GM13977 (cell line): ENCODE data around the gene LAMC1.

Source experiments
- DNase-seq: peaks from one replicate; pipeline ENCODE4 v3.0.0; 2012; ENCODE audit warnings: low spot score
- in situ Hi-C: fragments of 300-500 bp; cut with MboI; formaldehyde crosslinking; loops from one replicate; pipeline ENCODE4 v1.12.0; 2022; ENCODE audit warnings: low sequenced_read_pairs, low pct_unique_long_range_greater_than_20kb, mixed read lengths, inconsistent platforms; ENCODE audit not compliant: unreplicated experiment
- TF ChIP-seq, protein P1 (sequence below): IDR thresholded peaks from 2 replicates; pipeline ENCODE4 v1.5.1; 2012; ENCODE audit warnings: mild to moderate bottlenecking, control low read depth; ENCODE audit not compliant: insufficient read depth; ENCODE audit errors: extremely low read depth, missing control alignments

The LAMC1 gene

DNA sequence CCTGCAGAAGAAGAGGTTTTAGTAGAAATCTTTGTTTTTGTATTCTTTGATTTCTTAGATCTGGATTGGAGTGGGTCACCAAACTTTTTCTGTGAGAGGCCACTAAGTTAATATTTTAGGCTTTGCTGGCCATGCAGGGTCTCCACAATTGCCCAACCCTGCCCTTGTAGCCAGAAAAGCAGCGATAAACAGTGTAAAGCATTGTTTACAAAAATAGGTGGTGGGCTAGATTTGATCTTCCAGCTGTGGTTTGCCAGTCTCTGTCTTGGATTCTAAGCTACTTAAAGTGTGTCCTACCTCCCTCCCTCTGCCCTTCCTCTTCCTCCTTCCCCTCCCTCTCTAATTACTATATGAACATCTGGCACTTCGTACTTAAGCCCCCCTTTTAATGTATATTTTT lies 68.0 kb downstream of the LAMC1 start:
- TF ChIP-seq, protein P1, sequence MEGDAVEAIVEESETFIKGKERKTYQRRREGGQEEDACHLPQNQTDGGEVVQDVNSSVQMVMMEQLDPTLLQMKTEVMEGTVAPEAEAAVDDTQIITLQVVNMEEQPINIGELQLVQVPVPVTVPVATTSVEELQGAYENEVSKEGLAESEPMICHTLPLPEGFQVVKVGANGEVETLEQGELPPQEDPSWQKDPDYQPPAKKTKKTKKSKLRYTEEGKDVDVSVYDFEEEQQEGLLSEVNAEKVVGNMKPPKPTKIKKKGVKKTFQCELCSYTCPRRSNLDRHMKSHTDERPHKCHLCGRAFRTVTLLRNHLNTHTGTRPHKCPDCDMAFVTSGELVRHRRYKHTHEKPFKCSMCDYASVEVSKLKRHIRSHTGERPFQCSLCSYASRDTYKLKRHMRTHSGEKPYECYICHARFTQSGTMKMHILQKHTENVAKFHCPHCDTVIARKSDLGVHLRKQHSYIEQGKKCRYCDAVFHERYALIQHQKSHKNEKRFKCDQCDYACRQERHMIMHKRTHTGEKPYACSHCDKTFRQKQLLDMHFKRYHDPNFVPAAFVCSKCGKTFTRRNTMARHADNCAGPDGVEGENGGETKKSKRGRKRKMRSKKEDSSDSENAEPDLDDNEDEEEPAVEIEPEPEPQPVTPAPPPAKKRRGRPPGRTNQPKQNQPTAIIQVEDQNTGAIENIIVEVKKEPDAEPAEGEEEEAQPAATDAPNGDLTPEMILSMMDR: no peak
- in situ Hi-C loops: no loop called here
- no peak for DNase-seq

DNA sequence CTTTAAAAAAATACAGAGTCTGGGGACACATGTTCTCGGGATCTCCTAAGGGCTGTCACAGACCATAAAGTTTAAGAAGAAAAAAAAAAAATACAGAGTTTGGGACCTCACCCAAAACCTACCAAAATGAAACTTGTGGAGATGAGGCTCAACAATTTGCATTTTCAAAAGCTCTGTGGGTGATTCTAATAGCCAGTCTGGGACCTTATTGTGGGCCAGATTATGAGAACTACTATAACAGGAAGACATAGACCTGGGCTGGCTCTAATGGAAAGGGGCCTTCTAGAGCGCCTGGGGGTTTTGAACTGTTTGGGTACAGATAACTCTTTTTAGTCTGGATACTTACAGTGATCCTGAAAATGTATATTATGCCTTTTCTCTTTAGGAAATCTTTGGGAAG lies 69.1 kb downstream of the LAMC1 start:
- in situ Hi-C loops: no loop called here
- TF ChIP-seq, protein P1: no peak
- DNase-seq: no peak

DNA sequence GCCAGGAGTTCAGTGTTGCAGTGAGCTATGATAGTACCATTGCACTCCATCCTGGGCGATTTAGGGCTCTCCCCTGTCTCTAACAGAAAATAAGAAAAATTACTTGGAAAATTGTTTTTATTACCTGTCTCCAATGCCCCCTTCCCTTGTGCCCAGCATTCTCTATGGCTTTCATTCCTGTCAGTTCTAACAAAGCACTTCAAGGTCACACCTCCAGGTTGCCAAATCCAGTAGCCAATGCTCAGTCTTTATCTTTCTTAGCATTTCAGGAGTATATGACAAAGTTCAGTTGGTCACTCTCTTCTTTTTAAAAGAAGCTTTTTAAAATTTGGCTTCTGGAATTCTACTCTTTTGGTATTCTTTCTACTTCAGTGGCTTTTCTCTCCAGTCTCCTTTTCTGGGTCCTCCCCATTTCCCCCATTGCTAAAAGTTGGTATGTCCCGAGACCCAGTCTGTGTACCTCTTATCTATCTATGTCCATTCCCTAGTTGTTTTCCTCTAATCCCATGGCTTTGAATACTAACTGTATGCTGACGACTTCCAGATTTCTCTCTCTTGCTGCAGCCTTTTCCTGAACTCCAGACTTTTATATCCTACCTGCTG lies 69.9 kb downstream of the LAMC1 start:
- in situ Hi-C loops: no loop called here
- no peak for DNase-seq
- TF ChIP-seq, protein P1: no peak

DNA sequence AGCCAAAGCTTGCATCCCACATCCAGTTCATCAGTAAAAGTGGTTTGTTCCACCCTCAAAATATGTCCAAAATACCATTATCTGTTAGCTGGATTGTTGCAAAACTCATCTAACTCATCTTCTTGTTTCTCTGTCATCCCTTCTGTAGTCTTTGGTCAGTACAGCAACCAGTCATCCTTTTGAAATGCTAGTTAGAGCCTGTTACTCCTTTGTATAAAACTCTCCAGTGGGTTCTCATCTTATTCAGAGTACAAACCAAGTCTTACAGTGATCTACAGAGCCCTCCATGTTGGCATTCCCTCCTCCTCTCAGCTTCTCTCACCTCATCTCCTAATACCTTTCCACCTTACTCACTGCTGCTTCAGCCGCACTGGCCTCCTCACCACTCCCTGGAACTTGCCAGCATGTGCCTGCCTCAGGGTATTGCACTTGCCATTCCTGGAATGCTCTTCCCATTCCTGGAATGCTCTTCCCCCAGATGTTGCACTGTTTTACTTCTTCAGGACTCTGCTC lies 70.6 kb downstream of the LAMC1 start:
- in situ Hi-C loops: no loop called here
- no peak for DNase-seq
- TF ChIP-seq, protein P1: no peak

DNA sequence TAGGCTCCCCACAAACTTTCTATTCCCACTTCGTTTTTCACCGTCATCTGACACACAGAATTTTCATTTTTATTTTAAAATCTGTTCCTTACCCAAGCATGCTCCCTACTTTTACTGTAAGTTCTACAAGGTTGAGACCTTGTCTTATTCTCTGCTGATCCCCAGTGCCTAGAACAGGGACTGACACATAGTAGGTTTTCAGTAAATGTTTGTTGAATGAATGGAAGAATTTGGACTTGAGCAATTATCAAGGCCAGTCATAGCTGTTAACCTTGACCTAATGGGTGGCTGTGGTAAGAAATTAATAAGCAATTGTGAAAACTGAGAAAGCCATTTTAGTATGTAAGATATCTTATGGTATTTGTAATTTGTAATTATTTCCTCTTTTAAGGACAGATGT lies 71.1 kb downstream of the LAMC1 start:
- in situ Hi-C loops: no loop called here
- DNase-seq: no peak
- TF ChIP-seq, protein P1: no peak

DNA sequence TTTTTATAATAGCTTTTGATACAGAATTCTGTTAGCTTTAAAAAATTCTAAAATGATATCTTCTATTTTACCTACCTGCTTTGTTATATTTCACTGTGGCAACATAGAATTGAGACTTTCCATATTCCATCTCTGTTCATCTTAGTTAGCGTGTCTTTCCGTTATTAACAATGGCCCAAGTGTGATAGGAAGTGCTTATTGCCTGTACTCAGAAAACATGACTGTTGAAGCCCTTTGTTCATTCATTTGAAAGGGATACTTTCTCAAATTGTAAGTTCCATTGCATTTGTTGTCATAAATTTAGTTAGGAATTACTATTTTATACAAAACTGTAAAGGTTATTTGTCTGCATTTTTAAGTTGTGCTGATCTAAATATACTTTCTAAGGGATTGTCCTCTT lies 73.1 kb downstream of the LAMC1 start:
- DNase-seq: no peak
- TF ChIP-seq, protein P1: no peak
- in situ Hi-C loops: no loop called here

DNA sequence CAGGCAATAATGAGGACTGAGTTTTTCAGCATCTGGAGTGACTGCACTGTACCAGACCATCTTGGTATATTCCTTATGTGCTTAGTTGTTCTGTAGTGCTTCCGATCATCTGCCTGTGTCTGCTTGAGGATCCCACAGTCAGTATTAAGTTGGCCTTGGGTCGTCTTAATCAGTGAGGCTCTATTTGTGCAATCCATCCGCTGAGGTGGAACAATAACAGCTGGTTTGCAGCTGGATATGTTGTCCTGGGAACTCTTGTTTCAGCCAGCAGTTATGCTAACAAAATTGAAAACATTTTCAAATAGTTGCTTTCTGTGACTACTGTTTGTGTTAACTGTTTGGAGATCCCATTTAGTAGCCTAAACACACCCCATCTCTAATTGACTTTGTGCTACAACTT lies 73.7 kb downstream of the LAMC1 start:
- in situ Hi-C loops: no loop called here
- TF ChIP-seq, protein P1: no peak
- no peak for DNase-seq
